KOPT-K1 (cell line): ENCODE measurements around the gene GAB2.
"Not testable (repeated sequence)": the region's sequence is repeated elsewhere in the genome, so short reads cannot be mapped to it uniquely, and the experiment has no call there.

Experiments used
- H3K27ac ChIP-seq: fragments of 200-600 bp; sonication (generic); 2 replicates; pipeline ENCODE4 v1.5.1; 2016; ENCODE audit warnings: antibody characterized with exemption, mild to moderate bottlenecking, low read depth, low read length; ENCODE audit not compliant: poor library complexity, severe bottlenecking
- H3K36me3 ChIP-seq: fragments of 200-600 bp; sonication (generic); 2 replicates; pipeline ENCODE4 v1.5.1; 2017; ENCODE audit warnings: antibody characterized with exemption, mild to moderate bottlenecking, low read length, moderate library complexity; ENCODE audit not compliant: insufficient read depth
- H3K9me3 ChIP-seq: fragments of 200-600 bp; sonication (generic); 2 replicates; pipeline ENCODE4 v1.5.1; 2017; ENCODE audit warnings: antibody characterized with exemption, low read length, mild to moderate bottlenecking; ENCODE audit not compliant: insufficient read depth, poor library complexity, severe bottlenecking

The GAB2 gene

GRCh38 chr11:78315724-78316123 lies 101.9 kb downstream of the GAB2 start:
- H3K27ac ChIP-seq: peak overlapping the region; percentile 92
- peaks cover 3% of the 10 kb centered on the region for H3K9me3 ChIP-seq
- H3K36me3 ChIP-seq: no peaks in the 10 kb centered on the region

- Histone ChIP-seq H3K36me3 (no peaks in the 10 kb centered on the region), H3K9me3 (peaks cover 3% of the 10 kb centered on the region), H3K27ac (peak overlapping the region; percentile 92)
Measured at GRCh38 chr11:78314762-78315161, 102.9 kb downstream of the GAB2 start.

GRCh38 chr11:78313898-78314297 lies 103.7 kb downstream of the GAB2 start:
- H3K36me3 ChIP-seq: no peaks in the 10 kb centered on the region
- H3K27ac ChIP-seq: peak overlapping the region; percentile 92
- H3K9me3 ChIP-seq: peaks cover 3% of the 10 kb centered on the region

- H3K36me3 ChIP-seq: no peaks in the 10 kb centered on the region
- peaks cover 3% of the 10 kb centered on the region for H3K9me3 ChIP-seq
- H3K27ac ChIP-seq: peak overlapping the region; percentile 92
Measured at GRCh38 chr11:78313181-78313795, 104.3 kb downstream of the GAB2 start.

GRCh38 chr11:78312712-78313111 lies 104.9 kb downstream of the GAB2 start:
- peak overlapping the region; percentile 92 for H3K27ac ChIP-seq
- H3K9me3 ChIP-seq: peaks cover 3% of the 10 kb centered on the region
- no peaks in the 10 kb centered on the region for H3K36me3 ChIP-seq

- Histone ChIP-seq H3K27ac (peak overlapping the region; percentile 92), H3K36me3 (no peaks in the 10 kb centered on the region), H3K9me3 (peaks cover 3% of the 10 kb centered on the region)
Measured at GRCh38 chr11:78311702-78312371, 105.8 kb downstream of the GAB2 start.

GRCh38 chr11:78310500-78310909 lies 107.1 kb downstream of the GAB2 start:
- H3K9me3 ChIP-seq: no peaks in the 10 kb centered on the region
- no peaks in the 10 kb centered on the region for H3K36me3 ChIP-seq
- peak overlapping the region; percentile 92 for H3K27ac ChIP-seq

- H3K27ac ChIP-seq: peak overlapping the region; percentile 92
- H3K36me3 ChIP-seq: no peaks in the 10 kb centered on the region
- no peaks in the 10 kb centered on the region for H3K9me3 ChIP-seq
Measured at GRCh38 chr11:78304201-78304600, 113.4 kb downstream of the GAB2 start.

- Histone ChIP-seq H3K36me3 (no peaks in the 10 kb centered on the region), H3K27ac (peak overlapping the region; percentile 100), H3K9me3 (no peaks in the 10 kb centered on the region)
Measured at GRCh38 chr11:78300108-78300839, 117.3 kb downstream of the GAB2 start.

GRCh38 chr11:78299000-78299710 lies 118.5 kb downstream of the GAB2 start:
- Histone ChIP-seq H3K27ac (peak overlapping the region; percentile 100), H3K36me3 (no peaks in the 10 kb centered on the region), H3K9me3 (no peaks in the 10 kb centered on the region)

- H3K9me3 ChIP-seq: no peaks in the 10 kb centered on the region
- H3K36me3 ChIP-seq: no peaks in the 10 kb centered on the region
- H3K27ac ChIP-seq: peak overlapping the region; percentile 100
Measured at GRCh38 chr11:78298291-78298771, 119.3 kb downstream of the GAB2 start.

- Histone ChIP-seq H3K27ac (peak overlapping the region; percentile 100), H3K36me3 (no peaks in the 10 kb centered on the region), H3K9me3 (no peaks in the 10 kb centered on the region)
Measured at GRCh38 chr11:78295991-78296930, 121.4 kb downstream of the GAB2 start.

- Histone ChIP-seq H3K27ac (peak overlapping the region; percentile 100), H3K36me3 (no peaks in the 10 kb centered on the region), H3K9me3 (no peaks in the 10 kb centered on the region)
Measured at GRCh38 chr11:78295347-78295746, 122.3 kb downstream of the GAB2 start.

- H3K27ac ChIP-seq: peak overlapping the region; percentile 100
Measured at GRCh38 chr11:78294100-78294499, 123.5 kb downstream of the GAB2 start.

More at GRCh38 chr11:78294100-78294499, 123.5 kb downstream of the GAB2 start:
- H3K36me3 ChIP-seq, H3K9me3 ChIP-seq: not testable (repeated sequence)
